H1 (cell line): ENCODE measurements around the gene KCNJ3. TPM values are rescaled to one million over a fixed set of nuclear protein-coding genes. Genes with fewer than 3 reads are reported as not detected.

Source experiments
- CTCF ChIA-PET: fragments of 300-600 bp; sonication (Branson Sonifier 250); formaldehyde crosslinking; loops from one replicate; lab custom pipeline; 2021; ENCODE audit not compliant: partially characterized antibody; lab: Charles Lee
- POLR2A ChIA-PET: fragments of 300-600 bp; sonication (Branson Sonifier 250); formaldehyde crosslinking; loops from one replicate; lab custom pipeline; 2021; ENCODE audit warnings: inconsistent platforms; ENCODE audit not compliant: partially characterized antibody; lab: Charles Lee
- DNase-seq, 2 experiments: peaks; one replicate each; pipeline versions ENCODE4 v3.0.0 to v3.0.0-alpha.2; 2010 to 2022; ENCODE audit warnings: low spot score in 2 of 2, low read depth in 1 of 2, mixed read lengths in 1 of 2
- FAIRE-seq: peaks from 2 replicates; lab custom pipeline; 2011; peaks lifted over from hg19 to GRCh38; lab: Jason Lieb, UNC
- H2AFZ ChIP-seq: 2 replicates; pipeline ENCODE4 v1.8.1; 2012; ENCODE audit warnings: low read length, inconsistent platforms
- H2AK5ac ChIP-seq: 2 replicates; pipeline ENCODE4 v1.6.1; 2013; ENCODE audit warnings: low read depth, low read length
- H2BK120ac ChIP-seq: replicated peaks from 2 replicates; pipeline ENCODE3; 2013; ENCODE audit warnings: low read depth, low read length, inconsistent platforms
- H2BK12ac ChIP-seq: 2 replicates; pipeline ENCODE4 v1.6.1; 2013; ENCODE audit warnings: low read depth, low read length
- H2BK15ac ChIP-seq: 2 replicates; pipeline ENCODE4 v1.6.1; 2013; ENCODE audit warnings: low read length
- H2BK20ac ChIP-seq: 2 replicates; pipeline ENCODE4 v1.6.1; 2013; ENCODE audit warnings: low read length
- H2BK5ac ChIP-seq: 2 replicates; pipeline ENCODE4 v1.6.1; 2013; ENCODE audit warnings: low read depth, low read length
- H3K14ac ChIP-seq: 2 replicates; pipeline ENCODE4 v1.6.1; 2013; ENCODE audit warnings: inconsistent platforms; ENCODE audit not compliant: insufficient read length
- H3K18ac ChIP-seq: 2 replicates; pipeline ENCODE4 v1.6.1; 2013; ENCODE audit warnings: low read length; ENCODE audit errors: extremely low read depth
- H3K23ac ChIP-seq: 2 replicates; pipeline ENCODE4 v1.6.1; 2013; ENCODE audit warnings: inconsistent platforms; ENCODE audit not compliant: insufficient read length
- H3K23me2 ChIP-seq: 2 replicates; pipeline ENCODE4 v1.6.1; 2013; ENCODE audit warnings: low read depth, low read length
- H3K27ac ChIP-seq: 2 replicates; pipeline ENCODE4 v1.6.1; 2011; ENCODE audit warnings: low read depth, low read length, inconsistent platforms
- H3K27me3 ChIP-seq, 4 experiments: replicated peaks in 1 of 4; 1 replicate in 1 of 4; 2 replicates in 3 of 4; pipeline versions ENCODE4 v1.6.1 to v1.8.1; 2011 to 2013; ENCODE audit warnings: low read length in 3 of 4, mild to moderate bottlenecking in 3 of 4, inconsistent platforms in 2 of 4, mixed read lengths in 2 of 4, moderate library complexity in 1 of 4; ENCODE audit not compliant: control insufficient read depth in 3 of 4, insufficient read depth in 3 of 4; ENCODE audit errors: extremely low read depth in 1 of 4
- H3K36me3 ChIP-seq, 4 experiments: 2 replicates each; pipeline versions ENCODE4 v1.6.1 to v1.8.1; 2011 to 2013; ENCODE audit warnings: mild to moderate bottlenecking in 4 of 4, low read length in 3 of 4, moderate library complexity in 2 of 4, control low read depth in 1 of 4, inconsistent platforms in 1 of 4; ENCODE audit not compliant: insufficient read depth in 4 of 4, control insufficient read depth in 2 of 4
- H3K4ac ChIP-seq: replicated peaks from 2 replicates; pipeline ENCODE3; 2013; ENCODE audit warnings: low read length, low read depth, mixed read lengths, inconsistent platforms; ENCODE audit not compliant: insufficient read length
- H3K4me1 ChIP-seq, 4 experiments: replicated peaks in 1 of 4; 1 replicate in 1 of 4; 2 replicates in 3 of 4; pipeline versions ENCODE4 v1.6.1 to v1.8.1; 2011 to 2013; ENCODE audit warnings: low read length in 3 of 4, inconsistent platforms in 2 of 4, mixed read lengths in 1 of 4; ENCODE audit not compliant: insufficient read depth in 4 of 4, control insufficient read depth in 3 of 4
- H3K4me2 ChIP-seq, 2 experiments: 2 replicates each; pipeline versions ENCODE4 v1.6.1 to v1.8.1; 2011 to 2013; ENCODE audit warnings: low read depth in 2 of 2, low read length in 2 of 2, control low read depth in 1 of 2, inconsistent platforms in 1 of 2, mild to moderate bottlenecking in 1 of 2; ENCODE audit not compliant: insufficient read depth in 1 of 2
- H3K4me3 ChIP-seq, 4 experiments: fragments of 200-600, 300-600 bp in 1 of 4; sonication (generic), shearing (Covaris generic), sonication (Bioruptor Twin) in 1 of 4; 2 replicates each; pipeline versions ENCODE4 v1.5.1 to v1.8.1; 2011 to 2016; ENCODE audit warnings: low read length in 4 of 4, low read depth in 3 of 4, control low read depth in 2 of 4, inconsistent platforms in 2 of 4, mild to moderate bottlenecking in 2 of 4, mixed read lengths in 1 of 4, moderate library complexity in 1 of 4; ENCODE audit not compliant: insufficient read depth in 2 of 4; ENCODE audit errors: extremely low read depth in 1 of 4
- H3K56ac ChIP-seq: replicated peaks from 2 replicates; pipeline ENCODE3; 2013; ENCODE audit warnings: low read depth, mild to moderate bottlenecking, mixed read lengths, low read length, inconsistent platforms; ENCODE audit not compliant: insufficient read length
- H3K79me1 ChIP-seq: 2 replicates; pipeline ENCODE4 v1.6.1; 2013; ENCODE audit warnings: low read depth, low read length, control low read depth
- H3K79me2 ChIP-seq, 2 experiments: 2 replicates each; pipeline versions ENCODE4 v1.6.1 to v1.8.1; 2012 to 2013; ENCODE audit warnings: low read length in 2 of 2, mild to moderate bottlenecking in 2 of 2, inconsistent platforms in 1 of 2; ENCODE audit not compliant: insufficient read depth in 2 of 2, control insufficient read depth in 1 of 2
- H3K9ac ChIP-seq, 4 experiments: replicated peaks in 1 of 4; 1 replicate in 1 of 4; 2 replicates in 3 of 4; pipeline versions ENCODE4 v1.6.1 to v1.8.1; 2011 to 2013; ENCODE audit warnings: low read depth in 3 of 4, low read length in 3 of 4, control low read depth in 2 of 4, mild to moderate bottlenecking in 2 of 4, moderate library complexity in 2 of 4, inconsistent platforms in 1 of 4; ENCODE audit errors: extremely low read depth in 1 of 4
- H3K9me3 ChIP-seq, 2 experiments: 2 replicates each; pipeline versions ENCODE4 v1.6.1 to v1.8.1; 2012 to 2013; ENCODE audit warnings: mild to moderate bottlenecking in 2 of 2, moderate library complexity in 2 of 2, control low read depth in 1 of 2, inconsistent platforms in 1 of 2, low read depth in 1 of 2, low read length in 1 of 2, mixed read lengths in 1 of 2; ENCODE audit not compliant: insufficient read depth in 2 of 2
- H4K20me1 ChIP-seq, 2 experiments: replicated peaks in 1 of 2; 2 replicates each; pipeline versions ENCODE3 to v1.8.1; 2011 to 2013; ENCODE audit warnings: inconsistent platforms in 2 of 2, low read length in 2 of 2, mild to moderate bottlenecking in 1 of 2; ENCODE audit not compliant: insufficient read depth in 2 of 2, control insufficient read depth in 1 of 2
- H4K5ac ChIP-seq: 2 replicates; pipeline ENCODE4 v1.6.1; 2013; ENCODE audit warnings: low read length, low read depth, mixed read lengths, inconsistent platforms; ENCODE audit not compliant: insufficient read length
- H4K8ac ChIP-seq: 2 replicates; pipeline ENCODE4 v1.8.0; 2013; ENCODE audit warnings: mild to moderate bottlenecking, moderate library complexity, low read length, inconsistent platforms; ENCODE audit not compliant: insufficient read depth; ENCODE audit errors: extremely low read depth
- H4K91ac ChIP-seq: replicated peaks from 2 replicates; pipeline ENCODE3; 2013; ENCODE audit warnings: low read length, mixed read lengths, inconsistent platforms; ENCODE audit not compliant: insufficient read length
- EP300 ChIP-seq, 2 experiments: IDR thresholded peaks; 1 replicate in 1 of 2; 2 replicates in 1 of 2; pipeline ENCODE4 v1.6.1; 2011 to 2012; ENCODE audit warnings: low read depth in 2 of 2, low read length in 2 of 2, mild to moderate bottlenecking in 2 of 2, borderline replicate concordance in 1 of 2, inconsistent platforms in 1 of 2, moderate library complexity in 1 of 2
- RFX5 ChIP-seq: IDR thresholded peaks from 2 replicates; pipeline ENCODE4 v1.6.1; 2011; ENCODE audit warnings: low read depth, low read length, improper control_type of control experiment, borderline replicate concordance
- WGBS, 2 experiments: shearing (Covaris generic) in 1 of 2; methylation state at CpG; one replicate each; pipeline versions ENCODE4 v1.1.6 to v1.1.7; 2013 to 2015; ENCODE audit warnings: low lambda C conversion rate in 2 of 2, mixed read lengths in 2 of 2, inconsistent platforms in 1 of 2, low coverage in 1 of 2, missing lambda C conversion rate in 1 of 2; ENCODE audit not compliant: insufficient replicate concordance in 2 of 2, insufficient coverage in 1 of 2, insufficient read length in 1 of 2; ENCODE audit errors: extremely low coverage in 1 of 2, missing lambda C conversion rate in 1 of 2; 5-methylcytosine and 5-hydroxymethylcytosine counted together
- polyA plus RNA-seq, 7 experiments: library from polyadenylated mRNA; depleted of rRNA in 3 of 7; stranded (reverse) in 5 of 7; unstranded in 2 of 7; fragments of >200 nt in 5 of 7; fragments of 200-250 nt in 2 of 7; gene quantifications; 1 replicate in 5 of 7; 2 replicates in 1 of 7; 4 replicates in 1 of 7; pipeline versions ENCODE4 v1.2.1 to v1.2.3, GENCODE V29; 2011 to 2013; ENCODE audit warnings: missing spikeins in 2 of 7, mixed read lengths in 2 of 7
- total RNA-seq: library from RNA; stranded (reverse); fragmentation: NEBNext Ultra II Directional; extraction: Animal tissue kit (Norgen Biotek cat#: 25700); gene quantifications from 2 replicates; pipeline ENCODE4 v1.2.1, GENCODE V29; 2021

The KCNJ3 gene
- total and polyA plus RNA-seq, 2 of the 8 experiments (the other 6 are each of a cell fraction or from before 2014, with no cell fraction given): 0.11 to 0.50 TPM

DNA sequence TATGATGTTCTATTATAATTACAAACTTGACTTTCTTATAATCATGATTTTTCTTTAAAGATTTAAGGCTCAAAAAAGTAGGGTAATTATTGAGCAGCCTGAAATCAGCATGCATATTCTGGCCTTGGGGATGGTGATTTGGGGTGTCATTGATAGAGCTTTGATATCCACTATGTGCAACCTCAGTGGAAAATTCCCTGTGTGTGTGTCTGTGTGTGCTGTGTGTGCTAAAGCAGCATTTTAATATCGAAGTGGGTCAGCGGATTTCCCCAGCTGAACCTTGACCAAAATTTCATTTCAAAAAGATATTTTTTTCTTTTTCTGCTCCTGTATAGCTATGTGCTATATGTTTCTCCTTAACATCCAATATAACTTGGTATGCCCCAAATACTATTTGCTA lies 11.6 kb downstream of the KCNJ3 start:
- DNase-seq: no peak
- no peak overlapping the region for H2BK120ac ChIP-seq
- H3K4me1 ChIP-seq: peaks cover 0 to 6% (median 2%) of the 10 kb centered on the region in 4 experiments; a peak in 2 of 7 replicates
- H3K23me2 ChIP-seq: no peaks in the 10 kb centered on the region
- no peak overlapping the region for H3K4me2 ChIP-seq
- H4K20me1 ChIP-seq: no peaks in the 10 kb centered on the region
- WGBS, 2 experiments: 93% methylated on average over 2 of the region's 2 CpGs; no CpG with 5 or more reads in 1 of the 2 experiments
- no peak overlapping the region for H2BK20ac ChIP-seq
- POLR2A ChIA-PET: no interaction called here
- H3K79me1 ChIP-seq: no peaks in the 10 kb centered on the region
- no peak overlapping the region for H2AK5ac ChIP-seq
- H3K23ac ChIP-seq: no peak overlapping the region
- no peak overlapping the region for H3K9ac ChIP-seq
- no peaks in the 10 kb centered on the region for H3K36me3 ChIP-seq
- H2BK5ac ChIP-seq: no peak overlapping the region
- no peak overlapping the region for H4K91ac ChIP-seq
- no peak overlapping the region for H3K18ac ChIP-seq
- H3K79me2 ChIP-seq: no peaks in the 10 kb centered on the region
- no peak overlapping the region for H4K8ac ChIP-seq
- H2BK15ac ChIP-seq: no peak overlapping the region
- no peak overlapping the region for H2BK12ac ChIP-seq
- H3K4me3 ChIP-seq: no peak overlapping the region
- CTCF ChIA-PET: no interaction called here
- no peak overlapping the region for H3K14ac ChIP-seq
- H3K4ac ChIP-seq: no peak overlapping the region
- H3K56ac ChIP-seq: no peak overlapping the region
- H4K5ac ChIP-seq: no peak overlapping the region
- H2AFZ ChIP-seq: no peak overlapping the region
- H3K27ac ChIP-seq: no peak overlapping the region
- no peak for FAIRE-seq
- H3K27me3 ChIP-seq: no peaks in the 10 kb centered on the region
- H3K9me3 ChIP-seq: no peaks in the 10 kb centered on the region
- TF ChIP-seq RFX5 (no peak), EP300 (IDR thresholded peaks at IDR 0.05; ENCODE audit: borderline replicate concordance in 1 of 2, low read depth in 2 of 2, low read length in 2 of 2) (no peak)
- TF ChIP-seq, all 59 proteins: peak for 0
